ENCODE data around the gene TAC4.

TAC4 gene

GRCh38 chr17:49873466-49873865 lies 25.6 kb upstream of the TAC4 start:
- no peak for DNase-seq

- no peak for DNase-seq
Observed at GRCh38 chr17:49872754-49873377, 25.0 kb upstream of the TAC4 start.

GRCh38 chr17:49871211-49871610 lies 23.3 kb upstream of the TAC4 start:
- no peak for DNase-seq

GRCh38 chr17:49870298-49870697 lies 22.4 kb upstream of the TAC4 start:
- no peak for DNase-seq

- no peak for DNase-seq
Observed at GRCh38 chr17:49869038-49869374, 21.1 kb upstream of the TAC4 start.

- no peak for DNase-seq
Observed at GRCh38 chr17:49866882-49867413, 19.1 kb upstream of the TAC4 start.

GRCh38 chr17:49866019-49866380 lies 18.1 kb upstream of the TAC4 start:
- DNase-seq = no peak

GRCh38 chr17:49862781-49863331 lies 15.0 kb upstream of the TAC4 start:
- DNase-seq = no peak

GRCh38 chr17:49861150-49861884 lies 13.4 kb upstream of the TAC4 start:
- DNase-seq = peak in 20 of 58 donors; percentile 2 to 43 (median 12)

- DNase-seq = no peak
Observed at GRCh38 chr17:49859991-49860953, 12.4 kb upstream of the TAC4 start.

- DNase-seq = peak in 3 of 58 donors; percentile 3 to 8 (median 8)
Observed at GRCh38 chr17:49858796-49859195, 10.9 kb upstream of the TAC4 start.

GRCh38 chr17:49854126-49854525 lies 6.3 kb upstream of the TAC4 start:
- DNase-seq = no peak

- DNase-seq = no peak
Observed at GRCh38 chr17:49853470-49854015, 5.7 kb upstream of the TAC4 start.

- DNase-seq = peak in 36 of 58 donors; percentile 5 to 64 (median 24)
Observed at GRCh38 chr17:49851387-49852291, 3.8 kb upstream of the TAC4 start.

GRCh38 chr17:49850772-49851386 lies 3.0 kb upstream of the TAC4 start:
- DNase-seq = no peak

GRCh38 chr17:49850218-49850610 lies 2.3 kb upstream of the TAC4 start:
- DNase-seq = no peak

- DNase-seq = no peak
Observed at GRCh38 chr17:49848739-49849138, 870 bp upstream of the TAC4 start.

- DNase-seq = no peak
Observed at GRCh38 chr17:49846938-49847712, 744 bp downstream of the TAC4 start.

GRCh38 chr17:49845321-49845720 lies 2.5 kb downstream of the TAC4 start:
- peak in 10 of 58 donors; percentile 4 to 80 (median 15) for DNase-seq
